ENCODE measurements around the gene LRP4. TPM values are rescaled to one million over a fixed set of nuclear protein-coding genes. Genes with fewer than 3 reads are reported as not detected.

LRP4 gene
- total and polyA plus RNA-seq, 10 donors = 0.88 to 30.7 (median 19.9) TPM

DNA sequence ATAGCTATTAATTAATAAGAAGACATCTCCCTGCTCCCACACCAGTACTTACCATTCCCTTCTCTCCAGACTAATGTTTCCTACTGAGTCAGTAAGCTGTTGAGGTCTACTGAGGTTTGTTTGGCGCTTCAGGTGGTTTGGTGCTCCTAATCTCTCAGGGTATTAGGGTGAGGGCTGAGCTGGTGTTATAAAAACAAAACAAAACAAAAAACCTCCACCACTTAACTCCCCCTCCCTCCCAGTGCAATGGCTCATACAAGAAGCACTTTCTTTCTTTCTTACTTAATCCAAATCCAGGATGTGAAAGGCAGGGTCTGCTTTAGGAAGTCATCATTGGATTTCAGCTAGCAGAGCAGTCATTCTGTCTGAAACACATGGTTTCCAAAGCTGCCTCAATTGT, 33.5 kb upstream of the LRP4 start:
- Histone ChIP-seq H3K9me3 (no peaks in the 10 kb centered on the region), H3K27me3 (replicated peaks in 1 of 7) (no peaks in the 10 kb centered on the region), H3K4me1 (no peaks in the 10 kb centered on the region), H3K27ac (no peak overlapping the region), H3K4me3 (no peak overlapping the region), H3K36me3 (peaks cover 0 to 7% (median 0%) of the 10 kb centered on the region in 6 donors)
- DNase-seq = no peak
- TF ChIP-seq POLR2AphosphoS5 (IDR thresholded peaks at IDR 0.05) (no peak), CTCF (IDR thresholded peaks at IDR 0.05 in 8 of 11, conservative IDR thresholded peaks at IDR 0.05 in 3 of 11) (no peak), POLR2A (IDR thresholded peaks at IDR 0.05) (no peak)
- intact Hi-C loops (cut with DNase I; ENCODE audit: low total_unique reads) = no loop called here
- 92 to 100% (median 97%) methylated on average over 1 of the region's 1 CpG for WGBS, 5 donors

GRCh38 chr11:46949297-46949696, 30.9 kb upstream of the LRP4 start:
- Histone ChIP-seq H3K27me3 (replicated peaks in 1 of 7) (no peaks in the 10 kb centered on the region), H3K9me3 (no peaks in the 10 kb centered on the region), H3K4me1 (no peaks in the 10 kb centered on the region), H3K4me3 (no peak overlapping the region), H3K36me3 (peaks cover 0 to 7% (median 0%) of the 10 kb centered on the region in 6 donors), H3K27ac (no peak overlapping the region)
- no peak for TF ChIP-seq CTCF (IDR thresholded peaks at IDR 0.05 in 8 of 11, conservative IDR thresholded peaks at IDR 0.05 in 3 of 11)
- no peak for TF ChIP-seq POLR2AphosphoS5 (IDR thresholded peaks at IDR 0.05)
- no peak for TF ChIP-seq POLR2A (IDR thresholded peaks at IDR 0.05)
- no peak for DNase-seq
- intact Hi-C loops (cut with DNase I; ENCODE audit: low total_unique reads) = no loop called here
- WGBS, 5 donors = 95 to 100% (median 97%) methylated on average over 1 of the region's 1 CpG

- no peak overlapping the region for H3K4me3 ChIP-seq
- no peaks in the 10 kb centered on the region for H3K4me1 ChIP-seq
- H3K27me3 ChIP-seq (replicated peaks in 1 of 7) = no peaks in the 10 kb centered on the region
- 85 to 96% (median 93%) methylated on average over 4 of the region's 4 CpGs for WGBS, 5 donors
- no peak for TF ChIP-seq CTCF (IDR thresholded peaks at IDR 0.05 in 8 of 11, conservative IDR thresholded peaks at IDR 0.05 in 3 of 11)
- no peak for TF ChIP-seq POLR2AphosphoS5 (IDR thresholded peaks at IDR 0.05)
- TF ChIP-seq POLR2A (IDR thresholded peaks at IDR 0.05) = no peak
- peaks cover 0 to 7% (median 0%) of the 10 kb centered on the region in 6 donors for H3K36me3 ChIP-seq
- H3K27ac ChIP-seq = no peak overlapping the region
- intact Hi-C loops (cut with DNase I; ENCODE audit: low total_unique reads) = no loop called here
- no peaks in the 10 kb centered on the region for H3K9me3 ChIP-seq
- DNase-seq = no peak
Measured at GRCh38 chr11:46948378-46949131, 30.2 kb upstream of the LRP4 start.

- DNase-seq = no peak
- Histone ChIP-seq H3K9me3 (no peaks in the 10 kb centered on the region), H3K27ac (no peak overlapping the region), H3K4me1 (no peaks in the 10 kb centered on the region), H3K36me3 (peaks cover 0 to 14% (median 0%) of the 10 kb centered on the region in 6 donors), H3K27me3 (replicated peaks in 1 of 7) (no peaks in the 10 kb centered on the region), H3K4me3 (no peak overlapping the region)
- WGBS, 5 donors = 70 to 92% (median 86%) methylated on average over 3 of the region's 3 CpGs
- intact Hi-C loops (cut with DNase I; ENCODE audit: low total_unique reads) = no loop called here
- TF ChIP-seq CTCF (IDR thresholded peaks at IDR 0.05 in 8 of 11, conservative IDR thresholded peaks at IDR 0.05 in 3 of 11) (no peak), POLR2A (IDR thresholded peaks at IDR 0.05) (no peak), POLR2AphosphoS5 (IDR thresholded peaks at IDR 0.05) (no peak)
Measured at GRCh38 chr11:46947399-46948077, 29.2 kb upstream of the LRP4 start.

Data from spleen (tissue), 11 donors.